GM23338 (cell line): ENCODE data around the gene SEZ6.

ENCODE experiments used
- CREB1 ChIP-seq: fragments of 250-450 bp; sonication (Bioruptor Pico); IDR thresholded peaks from 2 replicates; pipeline ENCODE4 v1.5.0; 2020; ENCODE audit warnings: low read depth, mild to moderate bottlenecking, moderate library complexity
- ETS1 ChIP-seq: IDR thresholded peaks from 2 replicates; pipeline ENCODE4 v1.6.1; 2016; ENCODE audit warnings: antibody characterized with exemption
- EZH2 ChIP-seq: fragments of 200-600 bp; sonication (generic); IDR thresholded peaks from one replicate; pipeline ENCODE4 v1.8.0; 2017; ENCODE audit warnings: antibody characterized with exemption, mild to moderate bottlenecking, low read depth; ENCODE audit not compliant: unreplicated experiment
- EZH2phosphoT487 ChIP-seq: fragments of 200-600 bp; sonication (generic); IDR thresholded peaks from one replicate; pipeline ENCODE4 v1.8.1; 2018; ENCODE audit warnings: antibody characterized with exemption; ENCODE audit not compliant: unreplicated experiment
- JUNB ChIP-seq: IDR thresholded peaks from one replicate; pipeline ENCODE4 v1.6.1; 2016; ENCODE audit warnings: antibody characterized with exemption; ENCODE audit not compliant: unreplicated experiment
- NANOG ChIP-seq: IDR thresholded peaks from 2 replicates; pipeline ENCODE4 v1.6.1; 2016; ENCODE audit warnings: antibody characterized with exemption, borderline replicate concordance
- POLR2AphosphoS5 ChIP-seq: IDR thresholded peaks from 2 replicates; pipeline ENCODE4 v1.6.1; 2016; ENCODE audit warnings: antibody characterized with exemption, low read depth
- REST ChIP-seq: IDR thresholded peaks from one replicate; pipeline ENCODE4 v1.6.1; 2018; ENCODE audit warnings: antibody characterized with exemption; ENCODE audit not compliant: unreplicated experiment
- ZNF114 ChIP-seq: fragments of 250-450 bp; sonication (Bioruptor Pico); IDR thresholded peaks from 2 replicates; pipeline ENCODE4 v1.5.0; 2020; ENCODE audit warnings: mild to moderate bottlenecking, moderate library complexity
- TF ChIP-seq, protein P1 (sequence below), 2 experiments: fragments of 200-600 bp in 1 of 2; sonication (generic) in 1 of 2; conservative IDR thresholded peaks; 2 replicates each; pipeline versions ENCODE4 v1.5.1 to v1.6.1; 2016 to 2017; ENCODE audit warnings: antibody characterized with exemption in 2 of 2, low read depth in 2 of 2, mild to moderate bottlenecking in 2 of 2, moderate library complexity in 1 of 2

GRCh38 chr17:28951991-28952975, 53.5 kb downstream of the SEZ6 start:
- TF ChIP-seq, protein P1, sequence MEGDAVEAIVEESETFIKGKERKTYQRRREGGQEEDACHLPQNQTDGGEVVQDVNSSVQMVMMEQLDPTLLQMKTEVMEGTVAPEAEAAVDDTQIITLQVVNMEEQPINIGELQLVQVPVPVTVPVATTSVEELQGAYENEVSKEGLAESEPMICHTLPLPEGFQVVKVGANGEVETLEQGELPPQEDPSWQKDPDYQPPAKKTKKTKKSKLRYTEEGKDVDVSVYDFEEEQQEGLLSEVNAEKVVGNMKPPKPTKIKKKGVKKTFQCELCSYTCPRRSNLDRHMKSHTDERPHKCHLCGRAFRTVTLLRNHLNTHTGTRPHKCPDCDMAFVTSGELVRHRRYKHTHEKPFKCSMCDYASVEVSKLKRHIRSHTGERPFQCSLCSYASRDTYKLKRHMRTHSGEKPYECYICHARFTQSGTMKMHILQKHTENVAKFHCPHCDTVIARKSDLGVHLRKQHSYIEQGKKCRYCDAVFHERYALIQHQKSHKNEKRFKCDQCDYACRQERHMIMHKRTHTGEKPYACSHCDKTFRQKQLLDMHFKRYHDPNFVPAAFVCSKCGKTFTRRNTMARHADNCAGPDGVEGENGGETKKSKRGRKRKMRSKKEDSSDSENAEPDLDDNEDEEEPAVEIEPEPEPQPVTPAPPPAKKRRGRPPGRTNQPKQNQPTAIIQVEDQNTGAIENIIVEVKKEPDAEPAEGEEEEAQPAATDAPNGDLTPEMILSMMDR (conservative IDR thresholded peaks at IDR 0.05; ENCODE audit: low read depth in 2 of 2), result no peak
- peak; percentile 62 for TF ChIP-seq POLR2AphosphoS5
- TF ChIP-seq REST, result peak; percentile 29
- TF ChIP-seq EZH2phosphoT487, result no peak
- TF ChIP-seq CREB1 (CRISPR knock-in tag), result peak; percentile 87
- TF ChIP-seq ZNF114, result no peak
- peak; percentile 100 for TF ChIP-seq ETS1
- no peak for TF ChIP-seq EZH2
- TF ChIP-seq JUNB, result no peak
- no peak; the same call in 1 of the 2 replicates for TF ChIP-seq NANOG
